HL-60/S4 treated with retinoic acid at 250 ng/mL for 4 days and 3 days (cell line): ENCODE data around the gene HTR1D.
"Not testable (repeated sequence)": the region's sequence is repeated elsewhere in the genome, so short reads cannot be mapped to it uniquely, and the experiment has no call there.

Experiments used
- in situ Hi-C: fragments of 300-500 bp; cut with MboI; formaldehyde crosslinking; loops from 2 replicates; pipeline ENCODE4 v1.7.0; 2022; ENCODE audit warnings: low sequenced_read_pairs

Gene HTR1D, protein sequence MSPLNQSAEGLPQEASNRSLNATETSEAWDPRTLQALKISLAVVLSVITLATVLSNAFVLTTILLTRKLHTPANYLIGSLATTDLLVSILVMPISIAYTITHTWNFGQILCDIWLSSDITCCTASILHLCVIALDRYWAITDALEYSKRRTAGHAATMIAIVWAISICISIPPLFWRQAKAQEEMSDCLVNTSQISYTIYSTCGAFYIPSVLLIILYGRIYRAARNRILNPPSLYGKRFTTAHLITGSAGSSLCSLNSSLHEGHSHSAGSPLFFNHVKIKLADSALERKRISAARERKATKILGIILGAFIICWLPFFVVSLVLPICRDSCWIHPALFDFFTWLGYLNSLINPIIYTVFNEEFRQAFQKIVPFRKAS

DNA sequence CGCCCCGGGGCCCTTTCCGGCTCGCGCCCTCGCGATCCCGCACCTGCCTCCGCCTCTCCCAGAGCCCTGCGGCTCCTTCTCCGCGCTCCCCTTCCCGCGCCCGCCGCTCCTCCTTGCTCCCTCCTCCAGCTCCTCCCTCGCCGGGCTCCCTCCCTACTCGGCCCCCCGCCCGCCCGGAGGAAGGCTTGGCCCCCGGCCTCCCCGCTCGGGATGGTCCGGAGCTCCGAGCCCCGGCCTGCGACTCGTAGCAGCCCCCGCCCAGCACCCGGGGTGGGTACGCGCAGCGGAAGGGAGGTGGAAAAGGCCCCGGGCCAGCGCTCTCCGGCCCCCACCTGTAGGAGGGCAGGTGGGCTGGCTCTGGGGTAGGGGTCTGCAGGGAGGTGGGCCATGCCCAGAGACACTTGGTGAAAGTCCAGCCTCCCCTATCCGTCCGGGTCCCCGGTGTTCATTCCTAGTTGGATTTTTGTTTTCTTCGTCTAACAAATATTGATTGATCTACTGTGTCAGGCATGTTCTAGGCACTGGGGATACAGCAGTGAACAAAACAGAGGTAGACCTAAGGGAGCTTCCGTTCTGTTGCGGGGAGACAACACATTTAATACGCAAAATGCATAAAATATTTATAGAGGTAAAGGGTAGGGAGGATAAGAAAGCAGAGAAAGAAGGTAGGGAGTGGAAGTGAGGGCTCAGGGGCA lies at the start of gene HTR1D:
Gene HTR1D (minus strand): TSS at position 82 of the 695 bp plus-strand sequence. CDS start 23,283 bp downstream, outside the sequence.
- in situ Hi-C loops = no loop called here

DNA sequence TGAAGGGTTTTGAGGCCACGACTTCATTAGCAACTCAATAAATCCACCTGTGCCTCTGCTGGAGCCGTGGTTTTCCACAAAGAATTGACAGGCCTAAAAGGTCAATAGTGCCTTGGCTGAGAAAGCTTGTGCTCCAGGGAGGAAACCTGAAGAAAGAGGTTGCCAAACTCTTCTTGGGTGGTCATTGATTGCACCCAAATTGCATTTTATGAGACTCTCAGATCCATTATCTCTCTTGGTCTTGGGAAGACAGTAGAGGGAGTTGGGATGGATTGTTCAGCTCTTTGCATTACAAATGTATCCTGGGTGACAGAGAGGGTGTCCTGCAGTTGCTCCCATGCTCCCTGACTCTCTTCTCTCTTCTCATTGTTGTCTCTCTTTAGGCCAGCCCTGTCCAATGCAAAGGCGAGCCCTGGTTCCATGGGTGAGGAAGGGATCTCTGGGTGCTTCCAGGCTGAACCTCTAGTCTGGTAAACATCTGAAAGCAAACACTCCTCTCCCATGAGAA lies 46.1 kb upstream of the HTR1D start:
- in situ Hi-C loops = no loop called here

DNA sequence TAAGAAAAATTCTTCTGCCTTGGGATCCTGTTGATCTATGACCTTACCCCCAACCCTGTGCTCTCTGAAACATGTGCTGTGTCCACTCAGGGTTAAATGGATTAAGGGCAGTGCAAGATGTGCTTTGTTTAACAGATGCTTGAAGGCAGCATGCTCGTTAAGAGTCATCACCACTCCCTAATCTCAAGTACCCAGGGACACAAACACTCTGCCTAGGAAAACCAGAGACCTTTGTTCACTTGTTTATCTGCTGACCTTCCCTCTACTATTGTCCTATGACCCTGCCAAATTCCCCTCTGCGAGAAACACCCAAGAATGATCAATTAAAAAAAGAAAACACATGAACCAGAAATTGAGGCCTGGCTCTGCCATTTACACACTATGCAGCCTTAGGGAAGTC lies 40.8 kb upstream of the HTR1D start:
- in situ Hi-C loops = not testable (repeated sequence)

DNA sequence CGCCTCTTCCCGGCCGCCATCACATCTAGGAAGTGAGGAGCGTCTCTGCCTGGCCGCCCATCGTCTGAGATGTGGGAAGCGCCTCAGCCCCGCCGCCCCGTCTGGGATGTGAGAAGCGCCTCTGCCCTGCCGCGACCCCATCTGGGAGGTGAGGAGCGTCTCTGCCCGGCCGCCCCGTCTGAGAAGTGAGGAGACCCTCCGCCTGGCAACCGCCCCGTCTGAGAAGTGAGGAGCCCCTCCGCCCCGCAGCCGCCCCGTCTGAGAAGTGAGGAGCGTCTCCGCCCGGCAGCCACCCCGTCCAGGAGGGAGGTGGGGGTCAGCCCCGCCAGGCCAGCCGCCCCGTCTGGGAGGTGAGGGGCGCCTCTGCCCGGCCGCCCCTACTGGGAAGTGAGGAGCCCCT lies 40.1 kb upstream of the HTR1D start:
- in situ Hi-C loops = not testable (repeated sequence)

DNA sequence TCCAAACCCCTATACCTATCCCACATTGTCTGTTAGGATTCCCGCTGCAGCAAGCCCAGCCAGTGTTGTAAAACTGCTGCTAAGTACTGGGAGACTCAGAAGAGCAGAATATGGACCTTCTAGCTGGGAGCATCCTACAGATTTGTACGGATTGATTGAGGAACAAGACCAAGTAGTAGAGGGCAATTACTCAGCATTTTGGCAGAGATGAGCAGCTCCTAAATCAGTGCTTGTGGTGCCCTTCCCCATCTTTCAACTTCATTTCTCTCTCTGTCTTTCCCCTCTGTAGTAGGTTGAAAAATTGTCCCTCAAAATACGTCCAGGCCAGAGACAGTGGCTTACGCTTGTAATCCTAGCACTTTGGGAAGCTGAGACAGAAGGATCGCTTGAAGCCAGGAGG lies 37.3 kb upstream of the HTR1D start:
- in situ Hi-C loops = no loop called here

DNA sequence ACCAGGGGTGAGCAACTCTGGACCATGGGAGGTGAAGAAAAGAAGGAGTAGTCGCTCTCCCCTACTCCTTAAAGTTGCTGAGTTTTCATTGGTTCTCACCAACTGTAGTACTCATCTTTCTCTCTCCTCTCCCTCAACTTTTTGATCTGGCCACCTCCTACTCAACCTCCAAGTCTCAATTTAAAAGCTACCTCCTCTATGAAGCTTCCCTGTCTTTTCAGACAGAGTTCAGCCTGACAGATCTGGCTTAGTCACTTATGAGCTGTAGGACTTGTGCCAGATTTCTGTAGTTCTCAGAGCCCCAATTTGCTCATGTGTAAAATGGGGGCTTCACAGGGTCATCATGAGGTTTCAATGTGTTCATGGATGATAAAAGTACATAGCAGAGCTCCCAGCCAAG lies 34.5 kb upstream of the HTR1D start:
- in situ Hi-C loops = no loop called here

DNA sequence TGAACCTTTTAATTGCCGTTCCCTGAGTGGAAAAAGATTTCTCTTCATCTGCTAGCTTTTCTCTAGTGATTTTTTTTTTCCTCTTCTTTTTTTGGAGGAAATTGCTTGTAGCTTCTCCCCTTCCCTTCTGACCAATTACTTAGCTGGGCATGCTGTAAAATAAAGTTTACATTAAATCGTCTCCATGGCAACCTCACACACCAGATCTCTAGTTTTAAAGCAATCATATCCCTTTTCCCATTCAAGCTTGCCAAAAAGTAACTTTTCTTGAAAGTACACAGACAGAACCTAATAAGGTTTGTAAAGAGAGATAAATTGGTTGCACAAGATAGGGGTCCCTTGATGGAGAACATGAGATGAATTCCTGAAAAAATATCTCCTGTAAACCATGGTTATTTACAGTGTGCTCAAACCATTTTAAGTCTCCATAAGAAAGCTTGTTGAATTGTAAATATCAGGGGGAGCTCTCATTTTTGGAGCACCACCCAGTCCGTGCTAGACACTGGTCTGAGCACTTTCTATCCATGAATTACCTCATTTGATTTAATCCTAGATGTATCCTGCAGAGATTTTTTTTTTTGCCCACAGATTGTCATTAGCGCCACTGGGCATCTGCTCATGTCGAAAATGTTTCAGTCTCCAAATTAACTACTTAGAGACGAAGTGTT lies 32.6 kb upstream of the HTR1D start:
- in situ Hi-C loops = no loop called here

DNA sequence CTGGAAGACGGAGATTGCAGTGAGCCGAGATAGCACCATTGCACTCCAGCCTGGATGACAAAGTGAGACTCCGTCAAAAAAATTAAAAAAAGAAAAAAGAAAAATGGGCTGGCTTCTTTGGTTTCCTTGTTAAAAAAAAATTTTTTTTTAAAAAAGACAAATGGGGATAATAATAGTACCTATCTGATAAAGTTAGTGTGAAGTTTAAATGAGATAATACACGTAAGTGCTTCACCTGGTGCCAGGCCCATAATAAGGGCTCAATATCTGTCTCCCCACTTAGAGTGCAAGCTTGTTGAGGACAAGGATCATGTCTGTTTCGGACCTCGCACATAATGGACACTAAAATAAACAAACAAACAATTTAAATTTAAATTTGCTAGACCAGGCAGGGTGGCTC lies 30.0 kb upstream of the HTR1D start:
- in situ Hi-C loops = no loop called here

DNA sequence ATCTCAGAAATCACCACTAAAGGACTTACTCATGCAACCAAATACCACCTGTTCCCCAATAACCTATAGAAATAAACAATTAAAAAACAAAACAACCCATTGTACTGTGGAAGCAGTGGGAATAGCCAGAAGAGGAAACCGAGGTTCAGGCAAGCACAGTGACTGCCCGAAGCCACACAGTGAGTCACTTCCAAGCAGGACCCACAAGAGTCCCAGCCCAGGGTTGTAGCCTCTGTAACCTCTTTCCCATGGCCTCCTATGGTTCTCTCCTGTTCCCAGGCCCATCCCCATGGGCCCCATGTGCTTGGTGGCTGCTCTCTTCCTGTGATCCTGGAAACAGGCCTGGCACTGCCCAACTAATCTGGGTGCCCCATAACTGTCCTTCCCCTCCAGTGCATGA lies 29.0 kb upstream of the HTR1D start:
- in situ Hi-C loops = no loop called here

DNA sequence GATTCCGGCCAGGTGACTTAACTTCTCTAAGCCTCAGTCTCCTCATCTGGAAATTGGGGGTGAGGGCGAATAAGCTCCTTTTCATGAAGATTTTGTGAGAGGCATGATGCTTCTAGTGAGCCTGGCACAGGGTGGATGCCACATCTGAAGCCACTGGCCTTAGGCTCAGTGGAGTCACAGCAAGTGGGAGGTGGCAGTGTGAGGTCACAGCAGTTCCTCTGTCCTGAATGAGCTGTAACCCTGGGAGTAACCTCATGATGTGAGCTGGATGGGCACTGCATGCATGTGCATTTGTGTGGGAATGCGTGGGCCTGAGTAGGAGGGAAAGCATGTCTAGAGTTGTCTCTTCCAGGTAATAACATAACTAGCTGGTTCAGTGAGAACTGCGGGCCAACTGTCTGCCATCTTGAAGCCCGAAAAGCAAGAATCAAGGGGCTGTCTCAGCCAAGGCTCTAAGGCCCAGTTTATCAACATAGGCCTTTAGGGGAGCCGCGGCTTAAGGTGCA lies 27.0 kb upstream of the HTR1D start:
- in situ Hi-C loops = no loop called here

DNA sequence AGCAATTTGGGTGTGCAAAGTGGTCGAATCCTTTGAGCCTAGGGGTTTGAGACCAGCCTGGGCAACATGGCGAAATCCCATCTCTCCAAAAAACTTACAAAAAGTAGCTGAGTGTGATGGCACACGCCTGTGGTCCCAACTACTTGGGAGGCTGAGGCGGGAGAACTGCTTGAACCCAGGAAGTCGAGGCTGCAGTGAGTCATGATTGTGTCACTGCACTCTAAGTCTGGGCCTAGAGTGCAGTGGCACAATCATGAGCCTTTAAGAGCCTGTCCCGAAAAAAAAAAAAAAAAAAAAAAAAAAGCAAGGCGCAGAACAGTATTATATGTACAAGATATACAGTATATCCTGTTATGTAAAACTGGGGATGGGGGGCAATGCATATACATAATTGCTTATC lies 25.1 kb upstream of the HTR1D start:
- in situ Hi-C loops = no loop called here

DNA sequence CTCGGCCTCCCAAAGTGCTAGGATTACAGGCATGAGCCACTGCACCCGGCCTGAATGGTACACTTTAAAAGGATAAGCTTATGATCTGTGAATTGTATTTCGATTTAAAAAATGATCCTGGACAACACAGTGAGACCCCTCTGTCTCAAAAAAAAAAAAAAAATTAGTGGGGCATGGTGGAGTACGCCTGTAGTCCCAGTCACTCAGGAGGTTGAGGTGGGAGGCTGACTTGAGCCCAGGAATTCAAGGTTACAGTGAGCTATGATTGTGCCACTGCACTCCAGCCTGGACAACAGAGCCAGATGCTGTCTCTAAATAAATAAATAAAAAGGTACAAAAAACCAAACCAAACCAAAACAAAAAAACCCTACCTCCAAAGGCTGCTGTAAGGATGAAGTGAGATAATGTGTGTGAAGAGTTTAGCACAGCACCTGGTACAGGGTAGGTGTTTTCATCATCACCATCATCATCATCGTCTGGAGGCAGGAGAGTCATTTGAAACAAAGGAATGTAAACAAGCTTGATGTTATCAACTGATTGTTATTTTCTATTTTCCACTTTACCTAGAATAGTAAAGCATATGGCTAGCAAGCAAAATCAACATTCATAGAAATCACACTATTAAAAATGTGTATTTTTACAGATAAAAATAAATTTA lies 22.5 kb upstream of the HTR1D start:
- in situ Hi-C loops = no loop called here

DNA sequence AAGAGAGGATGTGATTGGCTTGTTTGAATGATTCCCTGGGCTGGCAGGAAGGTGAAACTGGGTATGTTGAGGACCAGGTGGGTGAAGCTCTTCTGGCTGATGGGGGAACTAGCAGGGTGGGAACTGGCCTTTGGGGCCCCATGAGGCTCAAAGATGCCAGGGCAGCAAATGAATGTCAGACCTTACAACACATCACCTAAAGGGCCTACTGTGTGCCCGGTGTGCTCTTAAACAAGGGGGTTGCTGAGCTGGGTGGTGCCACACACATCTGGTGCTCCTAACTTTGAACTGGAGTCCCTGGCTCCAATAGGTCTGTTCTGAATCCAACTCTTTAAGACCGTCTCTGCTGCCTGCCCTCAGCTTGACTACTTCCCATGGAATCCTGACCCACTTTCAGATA lies 21.3 kb upstream of the HTR1D start:
- in situ Hi-C loops = no loop called here

DNA sequence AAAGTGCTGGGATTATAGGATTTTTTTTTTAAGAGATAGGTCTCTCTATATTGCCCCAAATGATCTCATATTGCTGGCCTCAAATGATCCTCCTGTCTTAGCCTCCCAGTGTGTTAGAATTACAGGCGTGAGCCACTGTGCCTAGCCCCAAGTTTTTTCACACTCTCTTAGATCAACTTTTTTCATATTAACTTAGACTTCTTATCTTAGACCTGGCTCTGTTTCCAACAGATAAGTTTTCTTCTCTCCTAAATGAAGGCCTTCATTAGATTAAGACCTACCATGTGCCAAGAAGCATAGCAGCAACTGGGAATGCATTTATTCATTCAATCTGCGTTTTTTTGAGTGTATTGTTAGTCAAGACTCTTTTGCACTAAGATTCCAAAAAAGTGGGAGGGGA lies 20.2 kb upstream of the HTR1D start:
- in situ Hi-C loops = no loop called here

DNA sequence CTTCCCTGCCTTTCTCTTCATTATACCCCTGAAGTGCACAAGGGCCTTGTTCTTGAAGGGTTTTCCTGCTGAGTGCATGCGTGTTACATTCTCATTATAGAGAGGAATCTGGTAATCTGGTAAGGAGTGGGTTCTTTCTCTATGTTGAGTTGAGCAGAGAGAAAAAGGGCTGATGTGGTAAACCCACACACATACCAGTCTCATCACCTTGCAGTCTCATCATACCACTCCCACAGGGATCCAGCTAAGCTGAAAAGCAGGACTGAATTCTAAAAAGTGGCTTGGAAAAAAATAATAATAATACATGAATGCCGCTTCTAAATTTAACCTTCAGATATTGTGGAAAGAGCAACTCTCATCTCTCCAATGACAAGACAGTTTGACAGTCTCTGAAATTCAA lies 10.5 kb upstream of the HTR1D start:
- in situ Hi-C loops = no loop called here

DNA sequence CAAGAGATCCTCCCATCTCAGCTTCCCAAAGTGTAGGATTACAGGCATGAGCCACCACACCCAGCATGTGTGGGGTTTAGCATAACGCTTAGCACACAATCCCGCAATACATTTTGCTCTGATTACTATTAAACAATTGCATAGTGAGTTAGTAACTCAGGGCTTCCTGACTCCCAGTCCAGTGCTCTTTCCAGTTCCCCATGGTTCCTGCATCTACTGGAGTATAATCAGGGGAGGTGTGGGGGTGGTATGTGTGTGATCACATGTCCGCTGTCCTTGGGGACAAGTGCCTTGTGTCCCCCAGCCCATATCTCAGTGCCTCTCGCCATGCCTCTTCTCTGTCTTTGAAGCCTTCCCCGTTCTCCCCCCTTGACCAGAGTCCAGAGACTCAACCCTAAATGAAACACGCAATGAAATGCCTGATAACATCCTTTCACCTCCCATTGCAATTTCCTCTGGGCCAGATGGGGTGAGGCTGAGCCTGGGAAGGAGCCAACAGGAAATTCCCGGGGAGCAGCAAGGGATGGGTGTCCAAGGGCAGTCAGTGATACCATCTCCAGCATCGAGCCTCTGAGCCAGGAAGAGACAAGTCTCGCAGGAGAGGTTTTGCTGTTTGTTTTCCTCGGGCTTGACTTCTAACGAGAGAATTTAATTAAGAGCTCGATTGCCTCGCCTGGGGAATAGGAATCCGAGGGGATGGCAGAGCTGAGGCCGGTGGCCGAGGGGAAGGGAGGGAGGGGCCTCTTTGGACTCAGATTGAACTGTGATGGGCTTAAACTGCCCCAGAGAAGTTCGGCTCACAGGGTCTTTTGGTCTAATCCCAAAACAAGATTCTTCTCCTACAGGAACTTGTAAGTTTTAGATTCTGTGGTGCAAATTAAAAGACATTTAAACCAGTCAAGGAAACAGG lies 7.7 kb upstream of the HTR1D start:
- in situ Hi-C loops = no loop called here

DNA sequence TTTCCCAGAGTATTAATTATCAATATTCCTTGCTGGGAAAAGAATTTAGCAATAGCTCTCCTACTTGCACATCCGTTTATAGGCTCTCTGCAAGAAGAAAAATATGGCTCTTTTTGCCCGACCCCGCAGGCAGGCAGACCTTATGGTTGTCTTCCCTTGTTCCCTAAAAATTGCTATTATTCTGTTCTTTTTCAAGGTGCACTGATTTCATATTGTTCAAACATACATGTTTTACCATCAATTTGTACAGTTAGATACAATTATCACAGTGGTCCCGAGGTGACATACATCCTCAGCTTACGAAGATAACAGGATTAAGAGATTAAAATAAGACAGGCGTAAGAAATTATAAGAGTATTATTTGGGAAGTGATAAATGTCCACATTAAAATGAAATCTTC lies 6.7 kb upstream of the HTR1D start:
- in situ Hi-C loops = not testable (repeated sequence)

DNA sequence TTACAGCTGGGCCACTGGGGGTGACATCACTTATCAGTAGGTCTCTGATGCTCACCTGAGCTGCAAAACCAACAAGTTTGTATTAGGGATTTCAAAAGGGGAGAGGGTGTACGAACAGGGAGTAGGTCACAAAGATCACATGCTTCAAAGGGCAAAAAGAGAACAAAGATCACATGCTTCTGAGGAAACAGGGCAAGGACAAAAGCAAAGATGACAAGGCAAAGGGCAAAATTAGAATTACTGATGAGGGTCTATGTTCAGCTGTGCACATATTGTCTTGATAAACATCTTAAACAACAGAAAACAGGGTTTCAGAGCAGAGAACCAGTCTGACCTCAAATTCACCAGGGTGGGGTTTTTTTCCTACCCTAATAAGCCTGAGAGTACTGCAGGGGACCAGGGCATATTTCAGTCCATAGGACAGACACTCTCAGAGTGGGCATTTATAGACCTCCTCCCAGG lies 6.2 kb upstream of the HTR1D start:
- in situ Hi-C loops = not testable (repeated sequence)

DNA sequence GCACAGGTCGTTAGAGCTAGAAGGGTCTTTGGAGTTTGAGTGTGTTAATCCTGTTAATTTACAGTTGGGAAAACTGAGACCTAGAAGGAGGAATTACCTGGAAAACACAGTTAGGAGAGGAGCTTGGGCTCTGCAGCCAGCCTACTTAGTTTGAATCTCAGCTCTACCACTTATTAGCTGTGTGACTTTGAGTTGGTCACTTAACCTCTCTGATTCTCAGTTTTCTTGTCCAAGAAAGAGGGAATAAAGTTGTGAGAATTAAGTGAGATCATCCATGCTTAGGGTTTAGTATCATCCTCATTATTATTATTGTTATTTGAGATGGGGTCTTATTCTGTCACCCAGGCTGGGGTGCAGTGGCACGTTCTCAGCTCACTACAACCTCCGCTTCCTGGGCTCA lies 5.4 kb upstream of the HTR1D start:
- in situ Hi-C loops = no loop called here

DNA sequence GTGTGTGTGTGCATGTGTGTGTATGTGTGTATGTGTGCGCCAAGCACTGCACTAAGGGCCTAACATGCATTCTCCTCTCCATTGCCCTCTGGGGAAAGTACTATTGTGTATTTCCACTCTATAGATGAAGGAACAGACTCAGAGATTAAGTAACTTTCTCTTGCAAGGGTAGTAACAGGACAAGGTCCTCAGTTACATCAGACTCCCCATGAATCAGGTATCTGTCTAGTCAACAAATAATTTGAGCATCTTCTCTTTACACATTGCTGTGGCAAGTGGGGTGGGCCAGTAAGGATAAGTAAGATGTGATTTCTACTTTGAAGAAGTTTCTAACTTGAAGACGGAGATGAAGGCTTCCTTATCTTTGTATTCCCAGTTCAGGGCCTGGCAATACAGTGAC lies 5.0 kb upstream of the HTR1D start:
- in situ Hi-C loops = no loop called here
